Measurements from ENCODE around the gene CBFB.

The CBFB gene

GRCh38 chr16:67144943-67145342 lies 116.0 kb downstream of the CBFB start:
- no peak for DNase-seq

DNA sequence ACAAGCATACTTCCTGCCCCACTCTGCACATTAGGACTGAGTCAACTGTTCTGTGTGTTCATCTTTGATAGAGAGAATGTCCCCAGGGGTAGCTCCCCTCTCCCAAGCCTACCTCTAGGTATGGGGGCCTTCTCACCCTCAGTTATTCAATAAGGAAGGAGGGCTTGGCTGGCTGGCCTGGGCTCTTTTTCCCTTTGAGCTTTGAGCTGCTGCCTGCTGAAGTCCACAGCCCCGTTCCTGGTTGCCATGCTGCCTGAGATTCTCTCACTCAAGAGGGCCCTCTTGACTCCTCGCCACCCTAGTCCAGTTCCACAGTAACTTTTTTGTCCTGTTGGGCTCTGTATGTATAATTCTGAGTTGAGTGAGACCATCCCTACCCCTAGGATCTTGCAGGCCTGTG lies 116.8 kb downstream of the CBFB start:
- DNase-seq: no peak

- DNase-seq: no peak
These were observed 117.8 kb downstream of the CBFB start for GRCh38 chr16:67146523-67147357.

GRCh38 chr16:67147437-67148140 lies 118.6 kb downstream of the CBFB start:
- DNase-seq: no peak

- DNase-seq: no peak
These were observed 119.3 kb downstream of the CBFB start for GRCh38 chr16:67148221-67148620.

DNA sequence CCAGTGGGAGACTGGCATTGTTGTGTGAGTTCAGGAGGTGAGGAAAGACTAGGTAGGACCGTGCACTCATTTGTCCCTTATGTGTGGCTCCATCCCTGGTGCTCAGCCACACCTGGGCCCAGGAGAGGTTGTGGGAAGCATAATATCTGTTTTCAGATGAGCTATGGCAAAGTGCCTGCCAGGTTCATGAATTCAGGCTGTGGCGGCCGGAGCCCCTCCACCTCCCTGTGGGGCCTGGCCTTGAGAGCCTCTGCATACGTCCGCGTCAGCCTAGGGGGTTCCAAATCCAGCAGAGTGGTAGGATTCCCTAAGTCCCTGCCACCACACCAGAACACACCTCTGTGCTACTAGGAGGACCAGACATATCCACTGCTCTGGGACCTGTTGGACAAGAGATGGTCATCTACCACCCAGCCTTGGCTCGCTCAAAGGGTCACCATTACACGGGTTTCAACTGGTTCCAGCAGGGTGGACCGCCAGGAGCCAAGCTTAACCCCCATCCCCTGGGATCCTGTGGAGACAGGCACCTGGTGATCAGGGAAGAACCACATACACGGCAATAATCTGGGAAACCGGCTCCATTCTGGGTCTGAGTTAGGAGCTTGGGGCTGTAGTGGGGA lies 119.8 kb downstream of the CBFB start:
- no peak for DNase-seq

DNA sequence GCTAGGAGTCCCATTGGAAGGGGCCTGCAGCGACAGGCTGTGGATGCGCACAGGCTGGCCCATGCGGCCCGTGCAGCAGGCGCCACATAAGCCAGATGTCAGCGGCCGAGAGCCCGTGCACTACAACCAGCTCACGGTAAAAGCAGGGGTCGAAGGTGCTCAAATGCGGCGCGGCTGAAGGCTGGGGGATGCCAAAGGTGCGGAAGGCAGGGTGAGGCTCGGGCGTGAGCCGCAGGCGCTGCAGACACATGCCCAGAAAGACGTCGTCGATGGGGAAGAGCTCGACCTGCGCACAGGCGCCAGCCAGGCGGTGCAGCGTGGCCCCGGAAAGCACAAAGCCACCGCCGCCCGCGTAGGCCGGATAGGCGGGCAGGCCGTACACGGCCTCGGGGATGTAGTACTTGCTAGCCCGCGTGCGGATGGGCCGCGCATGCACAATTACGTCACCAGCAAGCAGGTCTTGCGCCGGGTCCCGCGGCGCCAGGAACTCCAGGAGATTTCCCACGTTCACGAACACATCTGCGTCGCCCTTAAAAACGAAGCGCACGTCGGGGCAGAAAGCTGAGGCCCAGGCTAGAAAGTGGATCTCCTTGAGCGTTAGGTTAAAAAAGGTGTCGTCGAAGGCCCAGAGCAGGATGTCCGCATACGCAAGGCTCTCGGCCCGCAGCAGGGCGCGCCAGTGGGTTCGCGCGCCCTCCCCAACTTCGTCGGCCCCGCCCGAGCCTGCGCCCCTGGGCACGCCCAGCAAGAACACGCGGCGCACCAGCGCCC lies 120.5 kb downstream of the CBFB start:
- DNase-seq: no peak

- no peak for DNase-seq
These were observed 121.3 kb downstream of the CBFB start for GRCh38 chr16:67150047-67150832.
